Measurements from ENCODE around the gene MTPN.

Gene MTPN

GRCh38 chr7:135925210-135925609 is 51.9 kb downstream of the MTPN start:
- Histone ChIP-seq H3K27me3 (replicated peaks; ENCODE audit: control insufficient read depth, insufficient read depth, low read length) (no peaks in the 10 kb centered on the region), H3K4me3 (replicated peaks; ENCODE audit: low read depth, low read length) (no peak overlapping the region), H3K36me3 (ENCODE audit: control insufficient read depth, insufficient read depth, low read length) (peaks cover 2% of the 10 kb centered on the region)
- DNase-seq (ENCODE audit: extremely low read depth, insufficient read length): no peak
- no peak for TF ChIP-seq CTCF (IDR thresholded peaks at IDR 0.05; ENCODE audit: insufficient read depth, low read length, poor library complexity, severe bottlenecking)

- Histone ChIP-seq H3K4me3 (replicated peaks; ENCODE audit: low read depth, low read length) (no peak overlapping the region), H3K36me3 (ENCODE audit: control insufficient read depth, insufficient read depth, low read length) (no peaks in the 10 kb centered on the region; the same call in 1 of the 2 replicates), H3K27me3 (replicated peaks; ENCODE audit: control insufficient read depth, insufficient read depth, low read length) (no peaks in the 10 kb centered on the region)
- no peak for TF ChIP-seq CTCF (IDR thresholded peaks at IDR 0.05; ENCODE audit: insufficient read depth, low read length, poor library complexity, severe bottlenecking)
- DNase-seq (ENCODE audit: extremely low read depth, insufficient read length): no peak
Observed at GRCh38 chr7:135924302-135924701, 52.9 kb downstream of the MTPN start.

GRCh38 chr7:135922263-135922662 is 54.9 kb downstream of the MTPN start:
- no peaks in the 10 kb centered on the region for H3K27me3 ChIP-seq (replicated peaks; ENCODE audit: control insufficient read depth, insufficient read depth, low read length)
- no peak for TF ChIP-seq CTCF (IDR thresholded peaks at IDR 0.05; ENCODE audit: insufficient read depth, low read length, poor library complexity, severe bottlenecking)

GRCh38 chr7:135920478-135920877 is 56.7 kb downstream of the MTPN start:
- Histone ChIP-seq H3K27me3 (replicated peaks; ENCODE audit: control insufficient read depth, insufficient read depth, low read length) (no peaks in the 10 kb centered on the region), H3K36me3 (ENCODE audit: control insufficient read depth, insufficient read depth, low read length) (no peaks in the 10 kb centered on the region), H3K4me3 (replicated peaks; ENCODE audit: low read depth, low read length) (no peak overlapping the region)
- no peak for TF ChIP-seq CTCF (IDR thresholded peaks at IDR 0.05; ENCODE audit: insufficient read depth, low read length, poor library complexity, severe bottlenecking)
- no peak for DNase-seq (ENCODE audit: extremely low read depth, insufficient read length)

More at GRCh38 chr7:135922263-135922662, 54.9 kb downstream of the MTPN start:
- H3K4me3 ChIP-seq (replicated peaks; ENCODE audit: low read depth, low read length): no peak overlapping the region
- H3K36me3 ChIP-seq (ENCODE audit: control insufficient read depth, insufficient read depth, low read length): no peaks in the 10 kb centered on the region; the same call in 1 of the 2 replicates
- no peak for DNase-seq (ENCODE audit: extremely low read depth, insufficient read length)

GRCh38 chr7:135919071-135919841 is 57.9 kb downstream of the MTPN start:
- no peaks in the 10 kb centered on the region for H3K36me3 ChIP-seq (ENCODE audit: control insufficient read depth, insufficient read depth, low read length)
- TF ChIP-seq CTCF (IDR thresholded peaks at IDR 0.05; ENCODE audit: insufficient read depth, low read length, poor library complexity, severe bottlenecking): no peak
- DNase-seq (ENCODE audit: extremely low read depth, insufficient read length): no peak
- no peak overlapping the region for H3K4me3 ChIP-seq (replicated peaks; ENCODE audit: low read depth, low read length)
- H3K27me3 ChIP-seq (replicated peaks; ENCODE audit: control insufficient read depth, insufficient read depth, low read length): no peaks in the 10 kb centered on the region
